Ishikawa (cell line): ENCODE results near the gene MARCHF10.

Experiments used
- CEBPB ChIP-seq: IDR thresholded peaks from 2 replicates; pipeline ENCODE4 v1.6.1; 2012
- CREB1 ChIP-seq: IDR thresholded peaks from 2 replicates; pipeline ENCODE4 v1.6.1; 2012; ENCODE audit warnings: low read depth
- EGR1 ChIP-seq: IDR thresholded peaks from 2 replicates; pipeline ENCODE4 v1.6.1; 2012
- EP300 ChIP-seq: IDR thresholded peaks from 2 replicates; pipeline ENCODE4 v1.6.1; 2012; ENCODE audit warnings: borderline replicate concordance
- FOXM1 ChIP-seq: IDR thresholded peaks from 2 replicates; pipeline ENCODE4 v1.6.1; 2012; ENCODE audit warnings: low read depth, borderline replicate concordance
- MAX ChIP-seq: IDR thresholded peaks from 2 replicates; pipeline ENCODE4 v1.6.1; 2012
- NFIC ChIP-seq: IDR thresholded peaks from 2 replicates; pipeline ENCODE4 v1.6.1; 2012
- RAD21 ChIP-seq: IDR thresholded peaks from 2 replicates; pipeline ENCODE4 v1.6.1; 2012; ENCODE audit warnings: low read depth
- REST ChIP-seq: IDR thresholded peaks from 2 replicates; pipeline ENCODE4 v1.6.1; 2012; ENCODE audit warnings: low read depth, mild to moderate bottlenecking
- TAF1 ChIP-seq: IDR thresholded peaks from 2 replicates; pipeline ENCODE4 v1.6.1; 2012; ENCODE audit warnings: low read depth, mild to moderate bottlenecking
- TCF12 ChIP-seq: IDR thresholded peaks from 2 replicates; pipeline ENCODE4 v1.6.1; 2012; ENCODE audit warnings: low read depth
- TEAD4 ChIP-seq: IDR thresholded peaks from 2 replicates; pipeline ENCODE4 v1.6.1; 2012
- USF1 ChIP-seq: IDR thresholded peaks from 2 replicates; pipeline ENCODE4 v1.6.1; 2012
- YY1 ChIP-seq: IDR thresholded peaks from 2 replicates; pipeline ENCODE4 v1.6.1; 2012; ENCODE audit warnings: low read depth
- ZBTB7A ChIP-seq: IDR thresholded peaks from 2 replicates; pipeline ENCODE4 v1.6.1; 2012; ENCODE audit warnings: low read depth

MARCHF10 gene

GRCh38 chr17:62692159-62692651 lies 115.9 kb downstream of the MARCHF10 start:
- TF ChIP-seq CEBPB (no peak), EGR1 (peak; percentile 82)

- TF ChIP-seq RAD21 (peak; percentile 20; the same call in 1 of the 2 replicates), NFIC (no peak), REST (no peak), YY1 (no peak), CREB1 (no peak), MAX (no peak)
These were observed 117.8 kb downstream of the MARCHF10 start for GRCh38 chr17:62690168-62690897.

GRCh38 chr17:62689441-62690167 lies 118.5 kb downstream of the MARCHF10 start:
- TF ChIP-seq YY1 (no peak), FOXM1 (no peak), REST (no peak), ZBTB7A (no peak), TAF1 (no peak), TEAD4 (no peak), EP300 (no peak), USF1 (no peak), MAX (no peak), TCF12 (no peak), EGR1 (no peak), CREB1 (no peak), RAD21 (no peak), CEBPB (no peak), NFIC (no peak)

GRCh38 chr17:62688398-62689160 lies 119.5 kb downstream of the MARCHF10 start:
- TF ChIP-seq USF1 (no peak), FOXM1 (no peak), EP300 (no peak), CEBPB (no peak), EGR1 (no peak), RAD21 (no peak), MAX (no peak), YY1 (no peak), TCF12 (no peak), CREB1 (no peak), TAF1 (no peak)

GRCh38 chr17:62687997-62688396 lies 120.1 kb downstream of the MARCHF10 start:
- no peak for TF ChIP-seq EP300
- no peak for TF ChIP-seq TCF12
- TF ChIP-seq TAF1: no peak
